Gastrocnemius medialis (tissue), 4 donors: ENCODE measurements around the gene ATAD1. TPM values are rescaled to one million over a fixed set of nuclear protein-coding genes. Genes with fewer than 3 reads are reported as not detected.

Source experiments
- ATAC-seq, 2 donors: fragments of 150-250 bp; one replicate each; pipeline ENCODE4 v1.9.1; 2016
- DNase-seq, 2 donors: peaks; one replicate each; pipeline ENCODE4 v3.0.0-alpha.2; 2019
- H3K27ac ChIP-seq, 4 donors: fragments of 200-600 bp; sonication (generic); 1 replicate in 1 of 4; 2 replicates in 3 of 4; pipeline ENCODE4 v1.5.1; 2016 to 2018; ENCODE audit warnings: mild to moderate bottlenecking in 2 of 4, moderate library complexity in 1 of 4
- H3K27me3 ChIP-seq, 3 donors: fragments of 200-600 bp; sonication (generic) in 2 of 3; 1 replicate in 1 of 3; 2 replicates in 2 of 3; pipeline versions ENCODE4 v1.5.1 to v1.6.0; 2016 to 2019; ENCODE audit warnings: mild to moderate bottlenecking in 1 of 3, moderate library complexity in 1 of 3
- H3K36me3 ChIP-seq, 2 donors: fragments of 200-600 bp; sonication (generic) in 1 of 2; one replicate each; pipeline ENCODE4 v1.5.1; 2017 to 2018
- H3K4me1 ChIP-seq, 2 donors: fragments of 200-600 bp; sonication (generic) in 1 of 2; one replicate each; pipeline ENCODE4 v1.5.1; 2016 to 2017; ENCODE audit warnings: mild to moderate bottlenecking in 2 of 2
- H3K4me3 ChIP-seq, 4 donors: fragments of 200-600 bp; sonication (generic) in 3 of 4; 1 replicate in 1 of 4; 2 replicates in 3 of 4; pipeline ENCODE4 v1.5.1; 2016 to 2019; ENCODE audit warnings: mild to moderate bottlenecking in 2 of 4
- H3K9me3 ChIP-seq, 3 donors: fragments of 200-600 bp; sonication (generic) in 2 of 3; 1 replicate in 1 of 3; 2 replicates in 2 of 3; pipeline ENCODE4 v1.5.1; 2016 to 2019
- CTCF ChIP-seq, 5 experiments: fragments of 450-650 bp in 3 of 5; fragments of 200-600 bp in 2 of 5; sonication (generic) in 2 of 5; IDR thresholded peaks in 4 of 5; conservative IDR thresholded peaks in 1 of 5; 1 replicate in 4 of 5; 2 replicates in 1 of 5; pipeline ENCODE4 v1.5.1; 2016 to 2019; ENCODE audit warnings: antibody characterized with exemption in 5 of 5, mild to moderate bottlenecking in 3 of 5, moderate library complexity in 3 of 5
- POLR2A ChIP-seq, 2 donors: fragments of 450-650 bp; IDR thresholded peaks; one replicate each; pipeline ENCODE4 v1.6.1; 2017; ENCODE audit warnings: antibody characterized with exemption in 2 of 2, mild to moderate bottlenecking in 2 of 2, moderate library complexity in 2 of 2
- in situ Hi-C, 4 donors: fragments of 200-750 bp; cut with MboI; loops; one replicate each; pipeline versions ENCODE4 v1.15.0 to v1.8.0; 2017; ENCODE audit warnings: low sequenced_read_pairs in 4 of 4
- intact Hi-C: fragments of 100-400 bp; cut with DNase I; formaldehyde crosslinking; loops from one replicate; pipeline ENCODE4 v1.15.1; 2023; ENCODE audit warnings: low total_unique reads
- total RNA-seq, 4 donors: library from RNA; depleted of rRNA; stranded (reverse); fragments of >200 nt; gene quantifications; one replicate each; pipeline versions ENCODE4 v1.1.0 to v1.2.3, GENCODE V29; 2016

ATAD1 gene
- total RNA-seq, 4 donors from 2014 or later: 32.0 to 65.4 (median 51.0) TPM

DNA sequence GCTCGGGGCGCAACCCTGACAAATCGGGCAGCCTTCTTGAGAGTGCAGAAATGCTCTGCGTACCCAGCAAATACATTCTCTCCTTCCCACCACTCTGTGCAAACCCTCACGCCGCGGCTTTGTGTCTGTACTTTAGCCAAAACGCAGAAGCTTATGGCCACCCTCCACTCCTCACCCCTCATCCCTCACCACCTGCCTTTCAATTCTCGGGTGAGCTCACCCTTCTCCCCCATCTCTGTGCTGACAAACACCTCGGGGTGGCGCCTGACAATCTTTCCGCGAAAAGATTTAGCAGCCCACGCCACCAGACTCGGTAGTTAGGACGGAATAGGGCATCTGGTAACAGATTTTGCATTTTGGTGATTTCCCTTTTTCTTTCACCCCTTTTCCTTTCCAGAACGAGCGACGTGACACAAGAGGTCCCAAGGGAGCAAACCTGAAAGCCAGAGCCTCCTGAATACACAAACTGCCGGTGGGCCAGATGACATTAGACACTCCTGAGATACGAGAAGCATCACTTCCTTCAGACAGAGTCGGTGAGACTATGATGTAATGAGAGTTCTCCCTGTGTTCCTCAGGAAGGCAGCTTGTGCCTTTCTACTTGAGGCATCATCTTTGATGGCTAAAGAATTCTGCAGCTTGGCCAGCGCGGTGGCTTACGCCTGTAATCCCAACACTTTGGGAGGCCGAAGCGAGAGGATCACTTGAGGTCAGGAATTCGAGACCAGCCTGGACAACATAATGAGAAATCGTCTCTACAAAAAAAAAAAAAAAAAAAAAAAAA, 671 bp upstream of the ATAD1 start:
- peak overlapping the region; percentile 73 to 94 (median 90) for H3K4me3 ChIP-seq
- in situ Hi-C loops: no loop called here
- peak overlapping the region; percentile 88 to 96 (median 92) for H3K27ac ChIP-seq
- intact Hi-C loops: no loop called here
- TF ChIP-seq POLR2A (IDR thresholded peaks at IDR 0.05): no peak
- TF ChIP-seq CTCF (IDR thresholded peaks at IDR 0.05 in 4 of 5, conservative IDR thresholded peaks at IDR 0.05 in 1 of 5): no peak
- DNase-seq (peak in 1 of 2 donors; percentile 17), ATAC-seq (peak; percentile 30 to 32)
- H3K9me3 ChIP-seq: no peaks in the 10 kb centered on the region
- no peaks in the 10 kb centered on the region for H3K27me3 ChIP-seq
- peaks cover 26 to 39% of the 10 kb centered on the region in 2 donors for H3K4me1 ChIP-seq
- H3K36me3 ChIP-seq: no peaks in the 10 kb centered on the region

DNA sequence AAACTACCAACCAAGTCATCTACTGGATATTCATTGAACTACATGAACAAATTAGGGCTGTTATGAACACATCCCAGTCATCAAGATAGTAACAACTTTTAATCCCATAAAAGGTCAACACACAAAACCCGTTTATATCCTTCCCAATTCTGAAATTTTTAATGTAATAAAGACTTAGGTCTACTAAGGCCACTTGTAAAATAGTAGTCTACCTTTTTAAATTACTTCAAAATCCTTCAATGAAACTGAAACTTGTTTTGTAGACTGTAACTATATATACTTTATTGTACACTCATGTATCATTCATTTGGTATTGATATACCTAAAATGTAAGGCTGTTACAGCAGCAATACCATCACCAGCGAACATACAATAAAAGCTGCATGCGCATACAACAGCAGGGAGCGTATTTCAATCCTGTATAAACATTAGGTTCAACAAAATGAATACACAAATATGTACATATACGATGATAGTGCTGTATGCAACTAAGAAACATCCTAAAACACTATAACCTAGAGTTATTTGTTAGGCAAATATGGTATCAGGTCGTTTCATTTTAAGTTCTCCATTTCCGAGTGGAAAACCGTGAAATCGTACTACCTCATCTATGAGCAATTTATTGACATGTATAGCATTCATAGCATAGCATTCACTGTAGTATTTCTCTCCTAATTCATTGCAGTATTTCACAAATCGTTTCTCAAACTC, 973 bp downstream of the ATAD1 start:
- peaks cover 0 to 9% of the 10 kb centered on the region in 2 donors for H3K36me3 ChIP-seq
- H3K9me3 ChIP-seq: no peaks in the 10 kb centered on the region
- intact Hi-C loops: no loop called here
- peaks cover 26 to 39% of the 10 kb centered on the region in 2 donors for H3K4me1 ChIP-seq
- no peaks in the 10 kb centered on the region for H3K27me3 ChIP-seq
- in situ Hi-C loops: no loop called here
- H3K27ac ChIP-seq: peak overlapping the region; percentile 88 to 96 (median 92)
- ATAC-seq (no peak), DNase-seq (no peak)
- peak overlapping the region; percentile 73 to 94 (median 90) for H3K4me3 ChIP-seq
- no peak for TF ChIP-seq CTCF (IDR thresholded peaks at IDR 0.05 in 4 of 5, conservative IDR thresholded peaks at IDR 0.05 in 1 of 5)
- TF ChIP-seq POLR2A (IDR thresholded peaks at IDR 0.05): no peak

DNA sequence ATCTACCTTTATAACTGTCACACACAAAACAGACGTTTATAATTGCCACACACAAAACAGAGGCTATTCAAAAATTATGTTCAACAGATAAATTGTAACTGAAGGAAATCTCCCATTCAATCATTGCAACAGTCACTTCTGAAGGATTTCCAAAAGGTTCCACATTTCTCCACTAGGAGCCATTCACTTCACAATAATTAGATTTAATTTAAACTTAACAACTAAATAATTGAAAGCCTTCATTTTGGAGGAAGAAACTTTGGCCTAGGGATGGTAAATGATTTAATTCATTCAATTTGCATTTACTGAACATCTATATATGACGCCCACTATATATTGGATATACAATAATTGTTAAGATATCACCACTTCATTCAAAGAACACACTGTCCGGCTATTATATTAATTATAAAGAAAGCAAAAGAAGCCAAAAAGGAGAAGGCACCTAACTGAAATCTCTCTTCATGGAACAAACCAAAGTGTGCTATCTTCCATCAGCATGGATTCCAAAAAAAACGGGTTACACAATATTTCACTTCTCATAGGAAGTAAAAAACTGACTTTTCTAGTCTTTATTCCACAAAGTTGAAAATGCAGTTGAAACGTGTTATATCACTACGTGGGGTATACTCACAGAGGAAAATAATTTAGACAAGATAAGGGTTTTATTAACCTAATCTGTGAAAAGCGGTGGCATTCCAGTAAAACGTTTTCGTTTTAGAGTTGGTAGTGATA, 1.7 kb downstream of the ATAD1 start:
- Histone ChIP-seq H3K4me1 (peaks cover 26 to 39% of the 10 kb centered on the region in 2 donors), H3K9me3 (no peaks in the 10 kb centered on the region), H3K36me3 (peaks cover 0 to 12% of the 10 kb centered on the region in 2 donors), H3K27me3 (no peaks in the 10 kb centered on the region), H3K4me3 (peak overlapping the region; percentile 73 to 94 (median 90)), H3K27ac (peak overlapping the region; percentile 88 to 96 (median 92))
- ATAC-seq (no peak), DNase-seq (no peak)
- intact Hi-C loops: no loop called here
- in situ Hi-C loops: no loop called here
- TF ChIP-seq POLR2A (IDR thresholded peaks at IDR 0.05): no peak
- no peak for TF ChIP-seq CTCF (IDR thresholded peaks at IDR 0.05 in 4 of 5, conservative IDR thresholded peaks at IDR 0.05 in 1 of 5)

GRCh38 chr10:87804939-87805569, 13.0 kb downstream of the ATAD1 start:
- in situ Hi-C loops: no loop called here
- no peaks in the 10 kb centered on the region for H3K27me3 ChIP-seq
- no peaks in the 10 kb centered on the region for H3K36me3 ChIP-seq
- no peak overlapping the region for H3K27ac ChIP-seq
- intact Hi-C loops: no loop called here
- DNase-seq (no peak), ATAC-seq (no peak)
- H3K4me3 ChIP-seq: no peak overlapping the region
- no peak for TF ChIP-seq POLR2A (IDR thresholded peaks at IDR 0.05)
- no peak for TF ChIP-seq CTCF (IDR thresholded peaks at IDR 0.05 in 4 of 5, conservative IDR thresholded peaks at IDR 0.05 in 1 of 5)
- H3K4me1 ChIP-seq: peaks cover 2 to 4% of the 10 kb centered on the region in 2 donors
- no peaks in the 10 kb centered on the region for H3K9me3 ChIP-seq
